NCI-H1436 (cell line): ENCODE results near the gene HSD17B14.

ENCODE experiments used
- DNase-seq: peaks from one replicate; lab custom pipeline; 2025; lab: John Stamatoyannopoulos, UW

HSD17B14 gene

DNA sequence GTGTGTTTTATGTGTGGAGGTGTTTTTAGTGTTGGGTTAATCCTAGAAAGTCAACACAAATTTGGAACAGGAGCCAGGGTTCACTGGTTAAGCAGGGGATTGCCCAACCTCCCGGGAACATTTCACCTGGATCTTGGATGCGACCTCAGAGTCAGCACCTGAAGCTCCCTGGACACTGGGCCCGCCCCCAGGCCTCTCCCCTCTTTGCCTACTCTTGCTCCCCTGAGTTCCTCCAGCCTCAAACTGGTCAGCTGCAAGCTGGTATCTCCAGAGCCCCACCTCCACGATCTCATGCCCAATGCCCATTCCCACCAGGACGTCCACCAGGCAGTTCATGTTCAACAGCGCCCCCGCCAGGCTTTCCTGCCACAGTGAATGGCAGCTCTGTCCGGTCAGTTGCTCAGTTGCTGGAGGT, 9.7 kb downstream of the HSD17B14 start:
- DNase-seq, result no peak

DNA sequence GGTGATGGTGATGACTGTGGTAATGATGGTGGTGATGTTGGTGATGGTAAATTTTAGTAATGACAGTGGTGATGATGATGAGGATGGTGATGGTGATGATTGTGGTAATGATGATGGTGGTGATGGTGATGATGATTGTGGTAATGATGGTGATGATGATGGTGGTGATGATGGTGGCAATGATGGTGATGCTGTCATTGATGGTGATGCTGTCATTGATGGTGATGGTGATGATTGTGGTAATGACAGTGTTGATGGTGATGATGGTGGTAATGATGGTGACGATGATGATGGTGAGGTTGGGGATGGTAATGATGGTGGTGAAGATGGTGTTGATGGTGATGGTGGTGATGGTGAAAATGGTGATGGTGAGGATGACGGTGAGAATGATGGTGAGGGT, 13.8 kb downstream of the HSD17B14 start:
- DNase-seq, result no peak

DNA sequence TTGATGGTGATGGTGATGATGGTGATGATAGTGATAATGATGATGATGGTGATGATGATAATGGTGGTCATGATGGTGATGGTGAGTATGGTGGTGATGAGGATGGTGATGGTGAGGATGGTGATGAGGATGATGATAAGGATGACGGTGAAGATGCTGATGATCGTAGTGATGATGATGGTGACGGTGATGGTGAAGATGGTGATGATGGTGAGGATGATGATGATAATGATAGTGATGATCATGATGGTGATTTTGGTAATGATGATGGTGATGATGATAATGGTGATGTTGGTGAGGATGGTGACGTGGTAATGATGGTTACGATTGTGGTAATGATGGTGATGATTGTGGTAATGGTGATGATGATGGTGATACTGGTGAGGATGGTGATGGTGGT, 14.7 kb downstream of the HSD17B14 start:
- no peak for DNase-seq

DNA sequence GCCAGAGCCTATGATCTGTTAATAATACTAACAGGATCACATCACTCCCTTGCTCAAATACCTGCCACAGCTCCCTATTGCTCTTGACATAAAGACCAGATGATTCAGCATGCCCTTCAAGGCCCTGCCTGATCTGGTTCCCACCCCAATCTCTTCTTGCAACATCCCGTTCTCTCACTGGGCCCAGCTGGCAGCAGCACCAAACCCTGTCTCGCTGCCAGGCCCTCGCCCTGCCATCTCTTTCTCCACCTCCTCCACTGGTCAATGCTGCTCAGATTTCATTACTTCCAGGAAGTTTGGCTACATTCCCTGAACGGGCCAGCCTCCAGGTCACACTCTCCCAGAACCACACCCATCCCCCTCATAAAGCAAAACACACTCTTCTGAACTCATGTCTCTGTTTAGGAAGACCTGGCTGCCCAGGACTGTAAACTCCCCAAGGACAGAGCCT, 16.9 kb downstream of the HSD17B14 start:
- DNase-seq, result no peak

- DNase-seq, result peak; percentile 84
These were observed 18.0 kb downstream of the HSD17B14 start for GRCh38 chr19:48818234-48818820.

DNA sequence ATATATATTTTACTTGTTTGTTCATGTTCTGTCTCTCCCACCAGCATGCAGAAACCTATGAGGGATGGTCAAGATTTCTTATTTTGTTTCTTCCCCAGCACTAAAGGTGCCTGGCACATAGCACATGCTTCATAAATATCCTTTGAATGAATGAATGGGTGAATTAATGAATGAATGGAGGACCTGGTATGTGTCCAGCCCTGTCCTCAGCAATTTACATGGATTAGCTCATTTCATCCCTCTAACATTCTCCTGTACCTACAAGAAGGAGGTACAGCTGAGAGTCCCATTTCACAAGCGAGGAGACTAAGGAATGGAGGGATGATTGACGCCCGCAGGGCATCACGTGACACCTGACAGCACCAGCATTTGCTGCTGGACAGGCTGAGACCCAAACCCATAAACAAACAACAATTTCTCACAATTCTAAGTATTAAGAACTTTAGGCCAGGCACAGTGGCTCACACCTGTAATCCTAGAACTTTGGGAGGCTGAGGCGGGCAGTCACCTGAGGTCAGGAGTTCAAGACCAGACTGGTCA, 18.6 kb downstream of the HSD17B14 start:
- DNase-seq, result no peak

- peak; percentile 58 for DNase-seq
These were observed 20.3 kb downstream of the HSD17B14 start for GRCh38 chr19:48815870-48816501.

- DNase-seq, result no peak
These were observed 21.4 kb downstream of the HSD17B14 start for GRCh38 chr19:48814895-48815294.

GRCh38 chr19:48813123-48813913, 23.0 kb downstream of the HSD17B14 start:
- DNase-seq, result no peak

GRCh38 chr19:48812094-48812929, 24.0 kb downstream of the HSD17B14 start:
- peak; percentile 98 for DNase-seq

- DNase-seq, result no peak
These were observed 26.1 kb downstream of the HSD17B14 start for GRCh38 chr19:48810151-48810550.

- no peak for DNase-seq
These were observed 28.5 kb downstream of the HSD17B14 start for GRCh38 chr19:48807590-48808308.

DNA sequence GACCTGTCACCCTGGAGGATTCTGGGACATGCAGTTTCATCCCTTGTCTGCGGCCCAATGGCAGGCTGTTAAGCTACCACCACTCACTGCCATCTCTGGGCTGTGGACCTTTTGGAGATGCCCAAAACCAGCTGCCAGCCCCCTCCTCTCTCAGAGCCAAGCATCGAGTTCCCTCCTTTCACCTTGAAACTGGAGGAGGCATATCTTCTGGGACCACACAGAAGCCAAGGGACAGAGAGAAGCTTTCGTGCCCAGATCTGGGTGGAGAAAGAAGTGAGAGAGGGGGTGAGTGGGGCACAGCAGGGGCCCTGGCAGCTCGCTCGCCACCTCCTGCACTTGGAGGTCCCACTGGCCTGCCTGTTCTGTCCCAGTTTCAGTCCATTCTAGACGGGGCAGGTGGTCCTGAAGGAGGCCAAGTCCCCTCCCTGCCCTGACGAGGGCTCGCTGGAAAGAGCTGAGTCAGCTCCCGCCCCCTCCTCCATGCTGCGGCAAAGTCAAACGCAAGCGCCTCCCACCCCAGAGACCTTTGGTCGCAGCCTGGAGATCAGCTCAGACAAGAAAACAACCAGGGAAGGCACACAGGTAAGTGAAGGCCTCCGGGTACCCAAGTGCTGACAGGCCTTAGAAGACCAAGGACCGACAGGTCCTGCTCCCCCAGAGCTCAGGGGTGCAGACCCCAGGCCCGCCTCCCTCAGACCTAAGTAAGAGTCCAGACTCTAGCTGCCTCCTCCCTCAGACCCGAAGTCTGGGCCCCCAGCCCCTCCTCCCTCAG, 29.3 kb downstream of the HSD17B14 start:
- DNase-seq, result no peak

- DNase-seq, result peak; percentile 47
These were observed 29.8 kb downstream of the HSD17B14 start for GRCh38 chr19:48806518-48806817.

DNA sequence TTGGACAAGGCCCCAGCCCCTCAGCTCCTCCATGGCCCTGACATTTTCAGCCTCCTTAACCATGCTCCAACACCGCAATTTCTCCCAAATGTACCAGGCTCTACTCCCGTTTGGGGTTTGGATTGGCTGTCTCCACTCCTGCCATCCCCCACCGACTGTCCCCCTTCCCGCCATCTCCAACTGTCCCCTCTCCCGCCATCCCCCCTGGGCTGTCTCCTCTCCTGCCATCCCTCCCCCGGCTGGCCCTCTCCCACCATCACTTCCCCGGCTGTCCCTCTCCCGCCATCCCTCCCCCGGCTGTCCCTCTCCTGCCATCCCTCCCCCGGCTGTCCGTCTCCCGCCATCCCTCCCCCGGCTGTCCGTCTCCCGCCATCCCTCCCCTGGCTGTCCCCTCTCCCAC, 30.8 kb downstream of the HSD17B14 start:
- no peak for DNase-seq

DNA sequence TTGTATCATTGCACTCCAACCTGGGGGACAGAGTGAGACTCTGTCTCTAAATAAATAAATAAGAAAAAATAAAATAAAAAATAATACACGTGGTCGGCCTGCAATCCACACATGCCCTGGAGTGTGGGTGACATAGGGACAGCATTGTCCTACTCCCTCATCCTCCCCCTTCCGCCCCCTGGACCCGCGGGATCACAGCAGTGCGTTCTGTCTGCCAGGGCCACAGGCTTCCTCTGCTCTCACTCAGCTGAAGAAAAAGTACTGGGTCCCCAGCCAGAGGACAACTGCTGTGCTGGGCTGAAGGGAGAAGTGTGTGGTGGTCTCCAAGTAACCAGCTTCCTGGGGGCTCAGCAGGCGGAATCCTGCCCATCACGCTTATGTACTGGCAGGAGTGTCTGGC, 31.8 kb downstream of the HSD17B14 start:
- no peak for DNase-seq

DNA sequence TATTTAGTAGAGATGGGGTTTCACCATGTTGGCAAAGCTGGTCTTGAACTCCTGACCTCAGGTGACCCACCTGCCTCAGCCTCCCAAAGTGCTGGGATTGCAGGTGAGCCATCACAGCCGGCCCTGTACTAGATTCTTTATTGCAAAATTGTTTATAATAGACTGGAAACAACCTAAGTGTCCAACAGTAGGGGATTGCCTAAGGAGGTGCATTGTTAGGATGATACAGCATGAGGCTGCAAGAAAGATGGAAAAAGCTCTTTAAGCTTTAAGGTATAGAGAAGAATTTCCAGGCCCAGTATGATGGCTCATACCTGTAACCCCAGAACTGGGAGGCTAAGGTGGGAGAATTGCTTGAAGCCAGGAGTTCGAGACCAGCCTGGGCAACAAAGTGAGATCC, 33.7 kb downstream of the HSD17B14 start:
- no peak for DNase-seq

DNA sequence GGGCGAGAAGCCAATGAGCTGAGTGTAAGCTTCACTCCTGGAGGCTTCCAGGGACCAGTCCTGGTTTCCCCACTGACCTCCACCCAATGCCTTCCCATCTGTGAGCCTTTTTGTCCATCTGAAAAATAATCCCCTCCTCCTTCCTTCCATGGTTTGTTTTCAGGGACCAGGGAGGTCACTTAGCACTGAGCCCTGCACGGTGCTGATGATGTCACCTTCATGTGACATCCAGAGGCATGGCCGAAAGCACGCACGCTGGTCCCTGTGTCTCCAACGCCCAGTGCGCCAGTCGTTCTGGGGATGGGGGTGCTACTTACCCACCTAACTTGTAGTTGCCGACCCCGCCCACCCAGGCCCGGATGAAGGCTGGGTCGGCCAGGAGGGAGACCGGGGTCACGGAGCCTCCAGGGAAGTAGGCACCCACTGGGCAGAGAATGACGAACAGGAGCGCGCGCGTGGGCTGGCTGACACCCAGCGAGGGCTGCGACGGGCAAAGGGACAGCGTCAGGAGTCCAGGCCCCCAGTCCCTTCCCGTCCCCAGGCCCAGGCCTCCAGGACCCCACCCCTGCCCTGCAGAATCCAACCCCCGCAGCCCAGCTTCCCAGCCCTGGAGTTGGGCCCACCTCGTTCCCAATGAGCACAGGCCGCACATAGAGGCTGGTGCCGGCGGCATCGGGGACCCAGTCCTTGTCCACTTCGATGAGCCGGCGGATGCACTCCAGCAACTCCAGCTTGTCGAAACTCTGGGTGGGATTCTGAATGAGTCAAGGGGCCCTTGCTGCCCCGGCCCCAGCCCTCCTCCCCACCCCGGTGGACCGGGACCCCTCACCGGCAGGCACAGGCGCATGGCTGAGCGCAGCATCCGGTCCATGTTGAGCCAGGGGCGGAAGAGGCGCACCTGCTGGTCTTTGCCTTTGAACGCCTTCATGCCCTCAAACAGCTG, 36.7 kb downstream of the HSD17B14 start:
- no peak for DNase-seq

GRCh38 chr19:48798937-48799336, 37.4 kb downstream of the HSD17B14 start:
- DNase-seq, result no peak

DNA sequence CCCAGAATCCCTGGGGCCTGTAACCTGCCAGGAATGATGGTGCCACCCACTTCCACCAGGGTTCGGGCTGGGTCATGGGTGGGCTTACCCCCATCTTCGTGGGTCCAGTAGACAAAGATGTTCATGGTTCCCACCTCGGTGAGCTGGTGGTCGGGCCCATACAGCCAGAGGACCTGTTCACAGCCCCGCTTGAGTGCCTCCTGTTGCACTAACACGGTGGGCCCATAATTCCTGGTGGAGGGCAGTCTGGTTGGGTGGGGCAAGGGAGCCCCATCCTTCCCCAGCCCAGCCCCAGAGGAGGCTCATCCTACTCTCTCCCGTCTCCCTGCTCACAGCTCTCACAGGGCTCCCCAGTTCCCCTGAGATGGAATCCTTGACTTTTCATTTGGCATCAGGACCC, 39.2 kb downstream of the HSD17B14 start:
- no peak for DNase-seq
